NT2/D1 (cell line): Measurements from ENCODE around the gene FCN1.

ENCODE experiments used
- DNase-seq: peaks from one replicate; pipeline ENCODE4 v3.0.0-alpha.2; 2011; ENCODE audit warnings: low read depth, low spot score
- H3K27me3 ChIP-seq: 2 replicates; pipeline ENCODE4 v1.6.0; 2011; ENCODE audit warnings: mild to moderate bottlenecking; ENCODE audit not compliant: insufficient read length, insufficient read depth
- H3K36me3 ChIP-seq: 2 replicates; pipeline ENCODE4 v1.6.1; 2011; ENCODE audit warnings: mild to moderate bottlenecking, low read length, mixed read lengths; ENCODE audit not compliant: insufficient read depth, insufficient read length
- H3K4me1 ChIP-seq: 2 replicates; pipeline ENCODE4 v1.5.1; 2011; ENCODE audit not compliant: insufficient read depth, insufficient read length
- H3K4me3 ChIP-seq: 2 replicates; pipeline ENCODE4 v1.5.1; 2011; ENCODE audit warnings: low read depth; ENCODE audit not compliant: insufficient read length
- H3K9ac ChIP-seq: 2 replicates; pipeline ENCODE4 v1.6.0; 2011; ENCODE audit warnings: low read depth; ENCODE audit not compliant: insufficient read length
- H3K9me3 ChIP-seq: 2 replicates; pipeline ENCODE4 v1.5.1; 2011; ENCODE audit warnings: mild to moderate bottlenecking, low read length; ENCODE audit not compliant: insufficient read depth
- SUZ12 ChIP-seq: IDR thresholded peaks from 2 replicates; pipeline ENCODE4 v1.6.1; 2011; ENCODE audit not compliant: insufficient read length, insufficient read depth; ENCODE audit errors: extremely low read depth
- YY1 ChIP-seq: IDR thresholded peaks from 2 replicates; pipeline ENCODE4 v1.6.1; 2011; ENCODE audit not compliant: insufficient read length, insufficient read depth
- ZNF274 ChIP-seq: IDR thresholded peaks from 2 replicates; pipeline ENCODE4 v1.6.1; 2011; ENCODE audit warnings: mild to moderate bottlenecking, low read depth, low read length

Gene FCN1

DNA sequence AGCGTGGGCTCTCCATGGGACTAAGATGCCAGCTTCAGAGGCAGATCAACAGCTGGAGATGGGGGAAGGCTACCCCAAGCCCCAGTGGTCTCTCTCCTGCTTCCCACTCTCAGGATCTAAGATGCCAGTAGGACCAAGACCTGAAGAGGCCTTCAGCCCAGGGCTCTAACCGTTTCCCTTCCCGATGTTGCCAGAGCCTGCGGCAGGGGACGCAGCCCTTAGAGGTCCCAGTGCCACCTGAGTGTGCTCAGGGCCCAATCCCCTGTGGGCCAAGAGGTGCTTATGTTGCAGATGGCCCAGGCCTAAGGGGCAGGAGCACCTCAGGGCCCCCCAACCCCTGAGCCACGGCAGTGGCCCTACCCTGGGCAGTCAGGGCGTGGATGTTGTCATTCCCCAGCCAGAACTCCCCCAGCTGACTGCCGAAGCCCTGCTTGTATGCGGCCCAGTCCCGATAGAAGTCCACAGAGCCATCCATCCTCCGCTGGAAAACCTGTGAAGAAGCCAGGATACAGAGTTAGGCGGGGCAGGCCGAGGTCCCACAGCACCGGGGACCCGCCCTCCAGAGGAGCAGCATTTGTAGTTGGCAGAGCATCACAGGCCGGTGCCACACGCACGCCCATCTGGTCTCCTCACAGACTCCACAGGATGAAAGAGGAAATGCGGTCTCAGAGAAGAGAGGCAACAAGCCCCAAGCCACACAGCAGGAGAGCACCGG, 5.4 kb downstream of the FCN1 start:
- Histone ChIP-seq H3K4me1 (no peaks in the 10 kb centered on the region), H3K9ac (no peak overlapping the region), H3K4me3 (no peak overlapping the region), H3K9me3 (no peaks in the 10 kb centered on the region), H3K36me3 (no peaks in the 10 kb centered on the region), H3K27me3 (no peaks in the 10 kb centered on the region)
- no peak for DNase-seq
- TF ChIP-seq SUZ12, result no peak
- TF ChIP-seq ZNF274, result no peak
- no peak for TF ChIP-seq YY1

GRCh38 chr9:134909511-134910481, 7.9 kb downstream of the FCN1 start:
- H3K27me3 ChIP-seq, result no peaks in the 10 kb centered on the region

DNA sequence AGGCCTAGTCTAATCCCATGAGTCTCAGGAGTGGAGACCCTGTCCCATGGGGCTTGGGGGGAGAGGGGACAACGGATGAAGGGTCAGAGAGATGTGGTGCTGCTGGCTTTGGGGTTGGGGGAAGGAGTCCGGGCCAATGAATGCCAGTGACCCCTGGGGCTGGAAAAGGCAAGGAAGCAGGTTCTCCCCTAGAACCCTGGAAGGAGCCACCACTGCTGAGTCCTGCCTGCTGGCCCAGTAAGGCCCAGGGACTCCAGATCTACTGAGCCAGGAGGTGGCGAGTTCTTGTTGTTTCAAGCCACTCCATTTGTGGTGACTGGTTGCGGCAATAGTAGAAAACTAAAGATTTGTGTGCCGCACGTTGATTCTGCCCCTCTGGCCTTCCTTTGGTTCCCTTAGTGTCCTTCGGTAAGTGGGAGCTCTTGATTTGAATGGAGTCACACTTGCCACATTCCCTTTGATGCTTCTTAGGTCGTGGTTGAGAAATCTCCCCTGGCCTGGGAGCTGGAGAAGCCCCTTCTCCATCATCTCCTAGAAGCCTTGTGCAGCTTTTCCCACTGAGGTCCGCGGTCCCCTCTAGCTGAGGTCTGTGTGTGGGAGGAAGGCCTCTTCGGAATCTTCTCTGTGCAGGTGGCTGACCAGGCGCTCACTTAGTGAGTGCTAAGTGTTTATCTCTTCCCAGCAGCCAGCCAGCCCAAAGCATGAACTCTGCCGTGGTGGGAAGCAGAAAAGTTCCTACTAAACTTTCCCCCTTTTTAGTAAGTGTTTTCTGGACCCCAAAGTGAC, 9.0 kb downstream of the FCN1 start:
- Histone ChIP-seq H3K4me1 (no peaks in the 10 kb centered on the region), H3K36me3 (no peaks in the 10 kb centered on the region), H3K27me3 (no peaks in the 10 kb centered on the region), H3K9me3 (no peaks in the 10 kb centered on the region), H3K4me3 (no peak overlapping the region), H3K9ac (no peak overlapping the region)
- no peak for TF ChIP-seq SUZ12
- TF ChIP-seq ZNF274, result no peak
- no peak for TF ChIP-seq YY1
- DNase-seq, result no peak

More at GRCh38 chr9:134909511-134910481, 7.9 kb downstream of the FCN1 start:
- H3K4me1 ChIP-seq, result no peaks in the 10 kb centered on the region
- no peak overlapping the region for H3K9ac ChIP-seq
- TF ChIP-seq YY1 (no peak), SUZ12 (no peak), ZNF274 (no peak)
- no peaks in the 10 kb centered on the region for H3K9me3 ChIP-seq
- H3K4me3 ChIP-seq, result no peak overlapping the region
- no peaks in the 10 kb centered on the region for H3K36me3 ChIP-seq
- no peak for DNase-seq

GRCh38 chr9:134902936-134903335, 14.8 kb downstream of the FCN1 start:
- no peak overlapping the region for H3K4me3 ChIP-seq
- H3K27me3 ChIP-seq, result no peaks in the 10 kb centered on the region
- H3K9ac ChIP-seq, result no peak overlapping the region
- H3K4me1 ChIP-seq, result no peaks in the 10 kb centered on the region
- DNase-seq, result no peak
- no peaks in the 10 kb centered on the region for H3K36me3 ChIP-seq
- no peaks in the 10 kb centered on the region for H3K9me3 ChIP-seq
- TF ChIP-seq YY1 (no peak), SUZ12 (no peak), ZNF274 (no peak)

DNA sequence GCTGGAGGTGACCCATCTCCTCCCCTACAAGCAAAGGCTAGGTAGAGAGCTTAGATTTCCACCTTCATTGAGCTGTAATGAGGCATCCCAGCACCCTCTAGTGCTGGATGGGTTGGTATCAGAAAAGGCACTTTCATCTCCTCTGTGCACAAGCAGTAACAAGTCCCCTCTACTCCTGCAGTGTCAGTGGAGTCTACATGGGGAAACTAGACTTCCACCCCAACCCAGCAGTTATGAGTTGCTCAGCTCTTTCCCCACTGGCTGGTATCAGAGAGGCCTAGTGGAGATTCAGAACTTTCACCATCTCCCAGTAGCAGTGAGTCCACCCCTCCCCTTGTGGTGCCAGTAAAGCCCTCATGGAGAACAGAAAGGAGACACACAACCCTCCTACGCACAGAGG, 17.9 kb downstream of the FCN1 start:
- H3K4me3 ChIP-seq, result no peak overlapping the region
- peaks cover 5% of the 10 kb centered on the region for H3K4me1 ChIP-seq
- H3K9ac ChIP-seq, result no peak overlapping the region
- no peaks in the 10 kb centered on the region for H3K36me3 ChIP-seq
- peaks cover 4% of the 10 kb centered on the region for H3K9me3 ChIP-seq
- TF ChIP-seq YY1 (no peak), SUZ12 (no peak), ZNF274 (no peak)
- H3K27me3 ChIP-seq, result no peaks in the 10 kb centered on the region
- no peak for DNase-seq

DNA sequence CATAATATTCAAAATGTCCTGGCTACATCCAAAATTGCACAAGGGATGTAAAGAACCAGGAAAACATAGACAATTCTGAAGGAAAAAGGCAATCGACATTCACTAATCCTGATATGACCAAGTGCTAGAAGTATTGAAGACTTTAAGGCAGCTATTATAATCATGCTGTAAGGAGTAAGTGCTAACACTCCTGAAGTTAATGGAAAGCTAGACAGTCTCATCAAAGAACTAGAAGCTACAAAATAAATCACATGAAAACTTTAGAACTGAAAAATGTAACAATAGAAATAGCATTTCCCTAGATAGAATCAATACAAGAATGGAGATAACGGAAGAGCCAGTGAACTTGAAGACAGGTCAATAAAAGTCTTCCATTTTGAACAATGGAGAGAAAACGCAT, 18.5 kb downstream of the FCN1 start:
- H3K9ac ChIP-seq, result no peak overlapping the region
- peaks cover 10% of the 10 kb centered on the region for H3K9me3 ChIP-seq
- no peak for TF ChIP-seq ZNF274
- TF ChIP-seq YY1, result no peak
- no peak for TF ChIP-seq SUZ12
- H3K36me3 ChIP-seq, result no peaks in the 10 kb centered on the region
- H3K4me1 ChIP-seq, result peaks cover 5% of the 10 kb centered on the region
- DNase-seq, result no peak
- no peak overlapping the region for H3K4me3 ChIP-seq
- H3K27me3 ChIP-seq, result no peaks in the 10 kb centered on the region
